SU-DHL-6 (cell line): ENCODE data around the gene PKDCC.

Experiments used
- H2AFZ ChIP-seq: fragments of 200-600 bp; sonication (generic); 2 replicates; pipeline ENCODE4 v1.6.1; 2014; ENCODE audit warnings: low read depth, mild to moderate bottlenecking, moderate library complexity, mixed read lengths, antibody characterized with exemption, low read length; ENCODE audit not compliant: severe bottlenecking
- H3F3A ChIP-seq: fragments of 200-600 bp; shearing (Covaris generic); 2 replicates; pipeline ENCODE4 v1.6.0; 2016; ENCODE audit warnings: antibody characterized with exemption, mild to moderate bottlenecking; ENCODE audit not compliant: insufficient read depth
- H3K27ac ChIP-seq: fragments of 200-600 bp; sonication (generic); 2 replicates; pipeline ENCODE4 v1.5.1; 2016; ENCODE audit warnings: low read depth, mild to moderate bottlenecking, low read length, moderate library complexity, mixed read lengths
- H3K27me3 ChIP-seq: fragments of 200-600 bp; sonication (generic), shearing (Covaris generic); 2 replicates; pipeline ENCODE4 v1.6.0; 2014; ENCODE audit warnings: mild to moderate bottlenecking, low read length
- H3K36me3 ChIP-seq: fragments of 200-600 bp; sonication (generic); 2 replicates; pipeline ENCODE4 v1.6.1; 2014; ENCODE audit warnings: mild to moderate bottlenecking, low read length, mixed read lengths
- H3K4me2 ChIP-seq: fragments of 300-600, 200-600 bp; shearing (Covaris generic), sonication (generic); 2 replicates; pipeline ENCODE4 v1.6.0; 2014; ENCODE audit warnings: low read length, low read depth, mild to moderate bottlenecking; ENCODE audit not compliant: poor library complexity, severe bottlenecking
- H3K4me3 ChIP-seq: fragments of 200-600 bp; sonication (generic); 2 replicates; pipeline ENCODE4 v1.5.1; 2014; ENCODE audit warnings: antibody characterized with exemption, low read length, mild to moderate bottlenecking, mixed read lengths; ENCODE audit not compliant: insufficient read depth, poor library complexity, severe bottlenecking
- H3K79me2 ChIP-seq: fragments of 200-600 bp; sonication (generic); 2 replicates; pipeline ENCODE4 v1.6.1; 2014; ENCODE audit warnings: mild to moderate bottlenecking, low read length, moderate library complexity; ENCODE audit not compliant: insufficient read depth
- H3K9ac ChIP-seq: fragments of 200-600 bp; sonication (generic); 2 replicates; pipeline ENCODE4 v1.7.0; 2014; ENCODE audit warnings: mild to moderate bottlenecking, low read length
- H3K9me2 ChIP-seq: fragments of 200-600 bp; sonication (generic); replicated peaks from 2 replicates; pipeline ENCODE4 v1.6.1; 2014; ENCODE audit warnings: low read length; ENCODE audit not compliant: insufficient read depth
- H3K9me3 ChIP-seq: fragments of 200-600 bp; sonication (generic); 2 replicates; pipeline ENCODE4 v1.6.1; 2014; ENCODE audit warnings: low read length, mixed read lengths; ENCODE audit not compliant: insufficient read depth
- H4K20me1 ChIP-seq: fragments of 200-600 bp; sonication (generic); 2 replicates; pipeline ENCODE4 v1.6.1; 2014; ENCODE audit warnings: low read depth, mild to moderate bottlenecking, antibody characterized with exemption, low read length, moderate library complexity, mixed read lengths
- CTCF ChIP-seq: fragments of 200-600 bp; sonication (generic); IDR thresholded peaks from one replicate; pipeline ENCODE4 v1.5.1; 2017; ENCODE audit warnings: antibody characterized with exemption, mild to moderate bottlenecking, low read length, moderate library complexity; ENCODE audit not compliant: insufficient read depth, poor library complexity, severe bottlenecking
- EZH2phosphoT487 ChIP-seq: fragments of 200-600 bp; sonication (generic), shearing (Covaris generic); conservative IDR thresholded peaks from 2 replicates; pipeline ENCODE4 v1.6.1; 2018; ENCODE audit warnings: mild to moderate bottlenecking, antibody characterized with exemption, low read length, moderate library complexity, mixed read lengths

Gene PKDCC

GRCh38 chr2:42053791-42054701 is 6.2 kb downstream of the PKDCC start:
- Histone ChIP-seq H3K9me2 (no peaks in the 10 kb centered on the region), H3K9me3 (no peaks in the 10 kb centered on the region), H3F3A (no peaks in the 10 kb centered on the region), H3K4me2 (no peak overlapping the region), H4K20me1 (no peaks in the 10 kb centered on the region), H3K79me2 (no peaks in the 10 kb centered on the region), H3K27ac (no peak overlapping the region), H3K27me3 (no peaks in the 10 kb centered on the region), H3K36me3 (no peaks in the 10 kb centered on the region), H3K9ac (no peak overlapping the region), H3K4me3 (no peak overlapping the region), H2AFZ (no peak overlapping the region)
- TF ChIP-seq CTCF (no peak), EZH2phosphoT487 (no peak)

- H3K27ac ChIP-seq, result no peak overlapping the region
- H3K4me2 ChIP-seq, result no peak overlapping the region
- no peak overlapping the region for H3K4me3 ChIP-seq
- no peaks in the 10 kb centered on the region for H3K9me2 ChIP-seq
- H3K79me2 ChIP-seq, result no peaks in the 10 kb centered on the region
- no peak overlapping the region for H2AFZ ChIP-seq
- no peaks in the 10 kb centered on the region for H4K20me1 ChIP-seq
- no peak overlapping the region for H3K9ac ChIP-seq
- no peaks in the 10 kb centered on the region for H3K9me3 ChIP-seq
- no peak for TF ChIP-seq CTCF
- no peak for TF ChIP-seq EZH2phosphoT487
- H3F3A ChIP-seq, result no peaks in the 10 kb centered on the region
- no peaks in the 10 kb centered on the region for H3K27me3 ChIP-seq
- H3K36me3 ChIP-seq, result no peaks in the 10 kb centered on the region
These were observed 7.1 kb downstream of the PKDCC start for GRCh38 chr2:42054714-42055430.

DNA sequence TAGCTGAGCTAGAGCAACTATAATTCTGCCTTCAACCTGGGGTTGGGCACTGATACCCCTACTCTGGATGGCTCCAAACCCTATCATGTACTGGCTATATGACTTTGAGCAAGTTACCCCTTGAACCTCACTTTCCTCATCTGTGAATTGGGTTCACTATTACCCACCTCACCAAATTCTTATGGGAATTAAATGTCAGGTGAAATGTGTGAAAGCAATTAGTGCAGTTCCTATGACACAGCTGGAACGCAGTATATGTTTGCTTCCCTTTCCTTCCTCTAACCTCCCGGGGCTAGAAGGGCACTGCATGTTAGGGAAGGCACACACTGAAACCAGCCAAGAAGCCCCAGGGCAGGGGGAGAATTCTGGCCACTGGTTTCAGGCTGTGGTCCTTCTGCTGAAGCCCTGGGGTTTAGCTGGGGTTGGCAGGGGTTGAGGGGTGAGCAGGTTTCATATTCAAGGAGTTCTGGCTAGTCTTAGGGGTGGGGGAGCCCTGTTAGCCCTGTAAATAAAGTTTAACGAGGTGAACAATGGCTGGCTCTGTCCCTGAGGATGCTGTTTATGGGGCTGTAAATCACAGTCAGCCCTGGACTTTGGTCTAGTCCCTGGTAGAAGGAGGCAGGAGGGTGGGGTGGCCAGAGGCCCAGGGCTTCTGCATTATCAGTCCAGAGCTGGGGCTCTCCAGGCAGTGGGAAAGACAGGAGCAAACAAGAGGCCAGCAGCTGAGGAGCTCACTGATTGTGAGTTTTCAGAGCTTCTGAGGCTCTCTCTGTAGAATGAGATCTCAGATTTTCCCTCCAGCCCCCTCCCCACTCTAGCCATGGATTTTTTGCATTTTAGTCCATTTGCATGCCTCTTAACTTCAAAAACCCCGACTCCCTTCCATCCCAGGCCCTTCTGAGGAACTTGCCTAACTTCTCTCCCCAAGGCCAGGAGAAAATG is 8.0 kb downstream of the PKDCC start:
- H4K20me1 ChIP-seq, result no peaks in the 10 kb centered on the region
- H3F3A ChIP-seq, result no peaks in the 10 kb centered on the region
- H3K4me2 ChIP-seq, result no peak overlapping the region
- H3K4me3 ChIP-seq, result no peak overlapping the region
- H3K36me3 ChIP-seq, result no peaks in the 10 kb centered on the region
- H3K27me3 ChIP-seq, result no peaks in the 10 kb centered on the region
- H2AFZ ChIP-seq, result no peak overlapping the region
- no peak for TF ChIP-seq EZH2phosphoT487
- TF ChIP-seq CTCF, result no peak
- no peaks in the 10 kb centered on the region for H3K79me2 ChIP-seq
- H3K9me3 ChIP-seq, result no peaks in the 10 kb centered on the region
- H3K27ac ChIP-seq, result no peak overlapping the region
- H3K9ac ChIP-seq, result no peak overlapping the region
- no peaks in the 10 kb centered on the region for H3K9me2 ChIP-seq
